ENCODE data around the gene ULBP2.
"Not testable (repeated sequence)": the region's sequence is repeated elsewhere in the genome, so short reads cannot be mapped to it uniquely, and the experiment has no call there.

ULBP2 gene

DNA sequence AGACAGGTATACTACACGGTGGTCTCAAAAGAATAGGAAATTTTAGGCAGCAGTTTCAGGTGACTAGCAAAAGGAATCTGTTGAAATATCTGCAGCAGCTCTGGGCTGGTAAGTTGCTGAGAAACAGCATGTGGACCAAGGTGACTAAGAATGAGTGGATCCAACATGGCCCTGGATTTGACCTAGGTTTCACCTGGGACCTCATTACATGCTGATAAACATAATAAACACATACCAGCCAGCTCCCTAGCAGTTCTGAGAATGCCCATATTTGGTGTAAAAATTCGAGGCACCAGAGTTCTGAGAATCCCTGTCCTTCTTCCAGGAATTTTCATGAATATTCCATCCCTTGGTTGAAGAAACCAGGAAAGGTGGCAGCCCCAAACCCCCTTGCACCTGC is 11.6 kb downstream of the ULBP2 start:
- not testable (repeated sequence) for DNase-seq

DNA sequence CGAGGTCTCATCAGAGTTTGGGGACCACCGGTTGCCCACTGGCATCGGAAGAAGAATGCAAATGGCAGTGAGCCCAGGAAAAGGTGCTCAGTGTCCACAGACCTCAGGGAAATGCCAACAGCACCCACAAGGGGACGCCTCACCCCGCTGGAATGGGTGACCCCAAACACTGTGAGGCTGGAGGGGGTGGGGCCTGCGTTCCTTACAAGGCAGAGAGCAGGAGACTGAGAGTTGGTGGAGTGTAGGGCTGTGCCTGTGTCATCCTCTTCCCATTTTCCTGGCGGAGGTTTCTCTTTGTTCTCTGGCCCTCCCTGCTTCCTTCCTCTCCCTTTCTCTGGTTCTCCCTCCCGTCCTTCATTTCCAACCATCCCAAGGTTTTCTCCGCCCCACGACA is 12.1 kb downstream of the ULBP2 start:
- not testable (repeated sequence) for DNase-seq

DNA sequence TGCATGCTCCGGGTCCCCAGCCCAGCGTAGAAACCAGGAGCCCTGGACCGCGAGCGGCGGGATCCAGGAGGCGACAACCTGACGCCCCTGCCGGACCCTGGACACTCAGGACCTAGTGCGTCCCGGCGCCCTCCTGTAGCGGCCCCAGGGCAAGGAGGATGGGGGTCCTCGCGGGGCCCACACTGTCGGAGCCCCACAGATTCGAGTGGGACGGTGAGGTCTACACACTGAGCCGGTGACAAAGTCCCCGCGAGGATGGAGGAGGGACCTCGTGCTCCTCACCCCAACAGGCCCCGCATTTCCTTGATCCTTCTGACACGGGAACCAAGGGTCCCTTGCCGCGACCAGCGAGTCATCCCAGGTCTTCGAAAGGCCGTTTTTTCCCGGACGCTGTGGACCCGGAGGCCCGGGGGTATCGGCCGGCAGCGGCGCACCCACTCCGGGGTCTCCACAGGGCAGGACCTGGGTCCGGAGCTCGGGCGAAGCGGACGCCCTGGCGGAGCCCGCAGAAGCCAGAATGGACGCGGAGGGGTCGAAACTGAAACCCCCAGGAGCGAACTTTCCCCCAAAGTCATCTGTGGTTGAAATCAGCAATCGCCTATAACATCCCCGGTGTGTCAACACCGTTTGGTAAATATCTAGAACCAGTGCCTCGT is 12.6 kb downstream of the ULBP2 start:
- DNase-seq, result not testable (repeated sequence)

DNA sequence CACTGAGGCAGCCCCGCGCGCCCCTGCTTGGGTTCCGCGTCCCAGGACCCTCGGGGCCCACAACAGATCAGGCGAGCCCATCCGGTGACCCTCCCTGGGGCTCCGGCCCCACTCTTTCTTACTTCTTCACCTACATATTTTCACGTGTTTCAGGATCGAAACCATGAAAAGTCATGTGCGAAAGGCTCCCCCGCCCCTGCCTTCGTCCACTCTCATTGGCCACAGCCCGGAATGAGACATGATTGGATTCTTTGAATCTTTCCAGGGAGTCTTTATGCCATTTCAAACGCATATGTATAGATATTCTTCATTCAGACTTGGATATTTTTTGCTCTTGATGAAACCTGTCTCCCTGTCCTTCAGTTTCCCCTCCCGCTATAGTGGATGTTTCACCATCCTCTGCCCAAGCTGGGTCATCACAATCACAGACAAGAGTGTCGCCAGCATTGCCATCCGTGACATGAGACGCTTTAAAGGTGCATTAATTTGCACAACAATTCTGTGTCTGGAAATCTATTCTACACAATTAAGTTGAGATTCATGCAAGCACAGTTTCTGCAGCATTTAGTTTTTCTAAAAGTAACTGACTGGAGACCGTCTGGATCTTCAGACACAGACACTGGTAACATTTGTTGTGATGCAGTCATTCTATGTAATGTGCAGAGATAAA is 13.3 kb downstream of the ULBP2 start:
- DNase-seq, result not testable (repeated sequence)

DNA sequence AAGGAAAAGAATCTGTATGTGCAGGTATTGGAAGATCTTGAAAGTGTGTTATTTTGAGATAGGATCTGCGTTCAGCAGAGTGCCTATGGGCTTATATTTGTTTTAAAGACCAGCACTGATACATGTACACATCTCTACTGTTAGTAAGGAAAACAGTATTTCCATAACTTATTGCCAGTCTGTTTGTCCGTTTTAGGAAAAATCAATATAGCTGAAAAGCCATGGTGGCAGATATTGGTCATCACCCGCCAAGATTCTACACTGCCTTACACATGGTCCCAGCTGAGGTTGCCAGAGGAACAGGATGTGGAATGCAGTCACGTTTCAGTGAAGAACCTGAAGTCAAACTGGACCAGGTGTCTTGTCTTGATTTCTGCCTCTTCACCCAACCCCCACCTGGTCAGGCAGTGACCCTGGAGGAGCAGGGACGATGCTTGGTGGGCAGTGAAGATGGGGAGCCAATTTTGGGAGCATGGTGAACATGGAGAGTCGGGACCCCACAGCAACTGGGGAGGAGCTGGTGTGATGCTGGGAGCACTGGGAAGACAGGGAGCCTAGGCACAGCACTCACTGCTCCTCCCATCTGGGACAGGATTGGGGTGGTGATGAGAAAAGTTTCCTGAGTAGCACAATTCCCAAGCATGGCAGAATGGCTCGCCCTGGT is 14.0 kb downstream of the ULBP2 start:
- not testable (repeated sequence) for DNase-seq

DNA sequence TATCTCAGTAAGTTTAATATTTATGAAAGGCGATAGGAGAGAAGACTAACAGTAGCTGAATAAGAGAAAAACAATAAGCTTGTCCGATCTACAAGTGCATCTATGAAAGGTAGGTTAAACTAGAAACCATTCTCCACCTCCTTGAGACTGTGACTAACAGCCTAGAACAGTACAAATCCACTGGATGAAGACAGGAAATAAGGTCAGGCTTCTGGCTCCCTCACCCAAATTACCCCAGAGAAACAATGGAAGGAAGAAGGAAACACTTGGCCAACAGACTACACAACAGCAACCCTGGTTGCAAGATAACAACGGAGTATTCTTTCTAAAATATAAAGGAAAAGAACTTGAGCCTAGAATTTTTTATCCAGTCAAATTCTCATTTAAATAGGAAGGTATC is 16.3 kb downstream of the ULBP2 start:
- DNase-seq, result not testable (repeated sequence)

DNA sequence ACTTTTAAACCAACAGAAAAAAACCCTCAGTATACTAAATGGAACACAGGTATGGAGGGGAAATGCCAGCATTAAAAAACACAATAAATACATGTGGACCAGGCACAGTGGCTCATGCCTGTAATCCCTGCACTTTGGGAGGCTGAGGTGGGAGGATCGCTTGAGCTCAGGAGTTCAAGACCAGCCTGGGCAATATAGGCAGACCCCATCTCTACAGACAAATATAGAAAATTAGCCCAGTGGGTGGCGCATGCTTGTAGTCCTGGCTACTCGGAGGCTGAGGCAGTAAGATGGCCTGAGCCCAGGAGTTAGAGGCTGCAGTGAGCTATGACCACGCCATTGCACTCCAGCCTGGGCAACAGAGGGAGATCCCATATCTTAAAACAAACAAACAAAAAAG is 18.0 kb downstream of the ULBP2 start:
- not testable (repeated sequence) for DNase-seq

DNA sequence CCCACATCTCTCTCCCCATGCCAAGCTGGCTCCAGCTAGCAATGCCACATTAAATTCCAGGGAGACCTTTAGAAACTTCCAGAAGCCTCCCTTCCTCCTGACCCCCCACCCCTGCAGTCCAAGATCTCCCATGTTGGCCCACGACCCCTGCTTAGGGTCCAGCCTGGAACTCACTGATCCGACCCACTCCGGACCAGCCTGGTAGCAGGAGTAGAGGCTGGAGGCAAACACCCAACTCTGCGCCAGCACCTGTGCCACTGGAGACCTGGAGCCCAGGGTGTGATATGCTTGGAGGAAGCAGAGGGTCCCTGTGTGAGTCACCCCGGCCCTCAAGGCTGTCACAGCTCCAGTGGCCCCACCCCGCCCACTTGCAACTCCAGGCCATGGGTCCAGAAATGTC is 18.7 kb downstream of the ULBP2 start:
- DNase-seq, result no peak

DNA sequence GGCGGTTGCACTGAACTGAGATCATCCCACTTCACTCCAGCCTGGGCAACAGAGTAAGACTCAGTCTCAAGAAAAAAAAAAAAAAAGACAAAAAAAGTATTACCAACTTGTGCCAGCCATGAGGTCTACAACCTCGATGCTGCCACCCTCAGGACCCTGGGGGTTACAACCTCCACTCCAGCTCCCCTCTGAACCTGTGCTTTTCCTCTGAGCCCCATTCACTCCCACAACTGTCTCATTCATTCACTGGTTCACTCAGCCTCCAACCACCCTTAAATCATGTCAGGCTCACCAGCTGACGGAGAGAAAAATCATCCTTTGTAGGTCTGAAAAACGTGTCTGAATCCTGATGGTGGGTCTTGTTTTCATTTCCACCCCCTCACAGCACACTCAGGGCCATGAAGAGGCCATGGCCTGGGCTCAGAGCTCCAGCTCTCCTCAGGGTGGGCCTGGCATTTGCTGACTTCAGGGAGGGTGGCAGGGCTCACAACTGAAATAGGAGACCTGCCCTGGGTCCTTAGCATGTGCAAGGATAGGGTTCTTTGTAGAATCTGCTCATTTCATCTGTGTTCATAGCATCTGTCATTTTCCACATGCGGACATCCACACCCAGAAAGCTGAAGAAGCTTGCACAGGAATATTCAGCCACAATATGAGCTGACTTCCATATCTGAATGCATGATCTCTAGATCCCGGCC is 20.1 kb downstream of the ULBP2 start:
- peak in 1 of 2 experiments; percentile 16 for DNase-seq

DNA sequence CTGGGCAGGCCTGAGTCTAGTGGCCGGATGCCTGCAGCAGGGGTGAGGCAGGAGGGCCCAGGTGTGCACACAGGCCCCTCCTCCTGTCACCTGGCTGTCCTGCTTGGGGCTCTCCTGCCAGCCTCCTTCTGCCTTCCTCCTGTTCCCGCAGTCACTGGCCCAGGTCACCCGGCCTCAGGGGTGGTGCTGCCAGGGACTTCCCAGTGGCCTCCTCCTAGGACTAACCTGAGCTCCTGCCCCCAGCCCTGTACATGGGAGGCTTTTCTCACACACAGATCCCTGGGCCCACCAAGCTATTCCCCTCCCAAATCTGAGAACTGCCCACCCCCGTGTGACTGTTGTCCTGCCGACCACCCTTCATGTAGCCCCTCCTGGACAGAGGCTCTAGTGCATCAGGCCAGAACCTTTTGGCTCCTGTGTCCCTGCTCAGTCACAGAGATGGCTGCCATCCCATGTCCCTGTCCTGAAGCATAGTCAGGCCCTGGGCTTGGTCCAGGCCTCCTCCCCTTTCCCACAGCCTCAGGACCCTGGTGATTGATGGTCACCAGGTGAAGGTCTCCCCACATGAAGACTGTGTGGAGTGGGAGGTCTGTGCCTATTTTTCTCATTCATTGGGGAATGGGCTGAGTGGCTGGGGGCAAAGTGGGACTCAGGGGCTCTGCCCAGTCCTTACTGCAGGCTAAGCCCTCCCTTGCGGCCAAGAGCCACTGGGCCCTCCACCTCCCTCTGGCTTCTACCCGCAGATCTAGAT is 20.8 kb downstream of the ULBP2 start:
- DNase-seq, result no peak

DNA sequence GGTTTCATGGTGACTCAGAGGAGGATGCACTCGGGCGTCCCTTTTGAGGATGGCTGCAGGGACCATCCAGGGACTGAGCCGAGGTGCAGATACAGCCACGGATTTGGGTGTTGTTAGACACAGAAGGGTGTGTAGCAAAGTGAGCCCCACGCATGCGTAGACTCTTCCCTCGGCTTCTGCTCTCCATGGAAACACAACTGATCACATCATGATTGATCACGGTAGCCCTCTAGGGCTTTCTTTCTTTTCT is 21.3 kb downstream of the ULBP2 start:
- peak; percentile 33 to 62 for DNase-seq

DNA sequence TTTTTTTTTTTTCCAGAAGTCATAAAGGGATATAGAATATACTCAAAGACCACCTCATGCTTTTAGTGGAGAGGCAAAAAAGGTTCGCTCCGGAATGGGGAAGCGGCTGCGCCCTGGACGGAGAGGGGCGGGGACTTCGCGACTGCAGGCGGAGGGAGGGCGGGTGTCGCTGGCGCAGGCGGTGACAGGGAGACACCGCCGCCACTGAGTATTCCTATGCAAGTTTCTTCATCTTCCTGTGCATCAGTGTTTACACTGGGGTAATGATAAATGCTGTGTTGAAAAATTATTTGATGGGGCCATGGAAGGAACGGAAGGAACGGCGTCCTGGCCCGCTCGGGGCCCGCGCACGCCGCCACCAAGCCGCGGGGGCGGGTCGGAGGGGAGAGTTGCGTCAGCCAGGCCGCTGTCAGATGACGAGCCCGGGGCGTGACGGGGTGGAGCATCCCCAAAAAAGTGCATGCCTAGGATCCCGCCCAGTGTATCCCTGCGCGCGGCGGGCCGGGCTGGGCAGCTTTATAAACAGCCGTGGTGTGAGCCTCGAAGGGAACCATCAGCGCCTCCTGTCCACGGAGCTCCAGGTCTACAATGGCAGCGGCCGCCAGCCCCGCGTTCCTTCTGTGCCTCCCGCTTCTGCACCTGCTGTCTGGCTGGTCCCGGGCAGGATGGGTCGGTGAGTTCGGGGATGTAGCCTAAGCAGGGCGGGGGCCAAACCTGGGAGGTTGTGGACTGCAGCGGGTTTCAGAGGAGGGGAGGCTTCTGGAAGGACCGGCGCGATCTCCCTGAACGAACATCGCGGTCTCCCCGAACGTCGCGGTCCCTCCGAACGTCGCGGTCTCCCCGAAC is 21.9 kb downstream of the ULBP2 start, which contains the start of gene ULBP1:
Gene ULBP1, plus strand, starts transcription at position 482 of the 846 bp plus-strand sequence. Its CDS starts 107 bp downstream, at position 589.
- peak; percentile 14 to 75 for DNase-seq

DNA sequence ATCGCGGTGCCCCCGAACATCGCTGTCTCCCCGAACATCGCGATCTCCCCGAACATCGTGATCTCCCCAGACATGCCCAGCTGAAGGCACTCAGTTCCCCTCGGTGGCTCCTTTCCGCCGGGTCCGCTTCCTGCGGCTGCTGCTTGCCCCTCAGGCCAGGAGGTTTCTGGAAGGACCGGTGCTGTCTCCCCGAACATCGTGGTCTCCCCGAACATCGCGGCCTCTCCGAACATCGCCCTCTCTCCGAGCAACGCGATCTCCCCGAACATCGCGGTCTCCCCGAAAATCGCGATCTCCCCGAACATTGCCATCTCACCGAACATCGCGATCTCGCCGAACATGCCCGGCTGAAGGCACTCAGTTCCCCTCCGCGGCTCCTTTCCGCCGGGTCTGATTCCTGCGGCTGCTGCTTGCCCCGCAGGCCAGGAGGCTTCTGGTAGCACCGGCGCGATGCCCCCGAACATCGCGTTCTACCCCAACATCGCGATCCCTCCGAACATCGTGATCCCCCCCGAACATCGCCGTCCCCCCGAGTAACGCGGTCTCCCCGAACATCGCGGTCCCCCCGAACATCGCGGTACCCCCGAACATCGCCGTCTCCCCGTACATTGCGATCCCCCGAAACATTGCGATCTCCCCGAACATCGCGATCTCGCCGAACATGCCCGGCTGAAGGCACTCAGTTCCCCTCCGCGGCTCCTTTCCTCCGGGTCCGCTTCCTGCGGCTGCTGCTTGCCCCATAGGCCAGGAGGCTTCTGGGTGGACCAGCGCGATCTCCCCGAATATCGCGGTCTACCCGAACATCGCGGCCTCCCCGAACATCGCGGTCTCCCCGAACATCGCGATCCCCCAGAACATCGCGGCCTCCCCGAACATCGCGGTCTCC is 22.7 kb downstream of the ULBP2 start:
- DNase-seq, result no peak

DNA sequence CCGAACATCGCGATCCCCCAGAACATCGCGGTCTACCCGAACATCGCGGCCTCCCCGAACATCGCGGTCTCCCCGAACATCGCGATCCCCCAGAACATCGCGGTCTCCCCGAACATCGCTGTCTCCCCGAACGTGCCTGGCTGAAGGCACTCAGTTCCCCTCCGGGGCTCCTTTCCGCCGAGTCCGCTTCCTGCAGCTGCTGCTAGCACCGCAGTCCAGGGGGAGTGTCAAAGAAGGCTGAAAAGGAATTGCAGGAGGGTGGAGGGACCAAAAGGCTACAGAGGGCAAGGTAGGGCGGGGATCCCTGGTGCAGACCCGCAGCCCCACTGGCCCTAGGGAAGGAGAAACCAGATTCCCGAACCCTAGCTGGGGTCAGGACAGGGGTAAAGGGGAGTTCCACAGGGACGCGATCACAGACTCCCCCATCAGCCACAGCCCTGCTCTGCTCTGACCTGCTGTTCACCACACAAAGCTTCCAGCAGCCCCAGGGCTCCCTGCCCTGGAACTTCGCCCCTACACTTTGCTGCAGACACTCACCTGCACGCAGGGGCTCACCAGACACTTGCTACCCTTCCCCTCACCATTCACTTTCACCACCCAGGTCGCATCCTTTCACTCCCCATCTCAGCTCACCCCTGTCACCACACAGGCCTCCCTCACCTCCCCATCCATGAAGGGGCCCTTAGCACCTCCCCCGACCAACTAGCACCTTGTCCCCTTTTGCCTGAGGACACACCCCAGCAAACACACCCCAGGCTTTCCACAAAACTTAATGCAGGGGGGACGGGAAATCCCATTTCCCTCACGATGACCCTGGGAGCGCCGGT is 23.6 kb downstream of the ULBP2 start:
- DNase-seq, result no peak

DNA sequence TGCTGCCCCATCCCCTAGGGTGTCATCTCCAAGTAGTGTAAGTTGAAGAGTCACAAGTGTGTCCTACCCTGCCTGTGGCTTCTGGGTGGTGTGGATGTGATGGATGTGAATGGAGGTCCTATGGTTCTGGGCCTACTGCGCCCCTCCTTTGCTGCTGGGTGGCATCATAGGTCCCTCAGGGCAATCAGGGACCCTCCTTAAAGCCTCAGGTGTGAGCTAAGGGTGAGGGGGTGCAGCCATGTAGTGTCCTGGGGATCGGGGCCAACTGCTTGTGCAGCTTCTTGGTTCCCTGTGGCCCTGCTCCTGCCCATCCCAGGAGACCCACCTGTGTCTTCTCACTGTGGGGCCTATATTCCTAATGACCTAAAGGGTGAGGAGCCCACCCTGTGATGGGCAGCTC is 24.5 kb downstream of the ULBP2 start:
- DNase-seq, result not testable (repeated sequence)

DNA sequence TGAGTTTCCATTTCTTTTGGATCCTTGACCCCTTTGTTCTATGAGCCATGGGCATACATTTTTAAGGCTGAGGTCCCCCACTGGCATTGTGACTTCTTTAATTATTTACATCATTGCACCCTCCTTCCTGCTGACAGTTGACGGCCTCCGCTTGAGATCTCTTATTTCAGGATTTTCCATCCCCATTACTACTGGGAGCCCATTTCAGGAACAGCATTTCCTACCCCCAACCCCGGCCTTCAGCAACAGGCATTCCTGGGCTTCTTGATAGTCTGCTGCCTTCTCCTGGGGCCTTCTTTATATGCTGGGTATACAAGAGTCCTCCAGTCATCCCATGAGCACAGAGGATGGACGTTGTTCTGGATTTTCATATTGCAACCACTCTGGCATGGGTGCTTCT is 25.8 kb downstream of the ULBP2 start:
- DNase-seq, result no peak

DNA sequence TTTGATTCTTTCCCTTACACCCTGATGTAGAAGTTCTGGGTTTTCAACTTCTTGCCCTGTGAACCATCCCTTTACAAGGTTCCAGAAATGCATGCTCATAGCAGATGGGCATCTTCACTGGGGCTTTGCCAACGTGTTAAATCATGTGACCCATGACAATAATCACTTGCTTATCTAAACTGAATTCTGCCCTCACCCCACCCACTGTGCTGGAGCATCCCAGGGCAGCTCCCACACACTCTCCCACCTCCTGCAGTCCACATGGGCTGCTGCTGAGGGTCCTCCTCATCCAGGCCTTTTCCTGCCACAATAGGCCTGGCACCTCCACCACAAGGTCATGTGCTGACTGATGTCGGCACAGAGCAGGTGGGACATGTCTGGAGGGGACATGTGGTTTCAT is 26.2 kb downstream of the ULBP2 start:
- DNase-seq, result not testable (repeated sequence)

DNA sequence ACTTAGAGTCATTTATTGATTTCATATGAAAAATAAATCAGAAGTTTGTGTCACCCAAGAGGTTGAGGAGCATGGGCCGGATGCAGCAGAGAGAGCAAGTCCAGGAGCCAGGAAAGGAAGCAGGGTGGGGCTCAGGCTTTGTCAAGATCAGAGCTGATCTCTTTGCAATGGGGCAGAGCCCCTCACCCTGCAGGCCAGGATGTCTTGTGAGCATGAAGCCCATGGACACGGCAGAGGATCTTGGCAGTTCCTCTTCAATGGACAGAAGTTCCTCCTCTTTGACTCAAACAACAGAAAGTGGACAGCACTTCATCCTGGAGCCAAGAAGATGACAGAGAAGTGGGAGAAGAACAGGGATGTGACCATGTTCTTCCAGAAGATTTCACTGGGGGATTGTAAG is 27.1 kb downstream of the ULBP2 start:
- DNase-seq, result not testable (repeated sequence)

DNA sequence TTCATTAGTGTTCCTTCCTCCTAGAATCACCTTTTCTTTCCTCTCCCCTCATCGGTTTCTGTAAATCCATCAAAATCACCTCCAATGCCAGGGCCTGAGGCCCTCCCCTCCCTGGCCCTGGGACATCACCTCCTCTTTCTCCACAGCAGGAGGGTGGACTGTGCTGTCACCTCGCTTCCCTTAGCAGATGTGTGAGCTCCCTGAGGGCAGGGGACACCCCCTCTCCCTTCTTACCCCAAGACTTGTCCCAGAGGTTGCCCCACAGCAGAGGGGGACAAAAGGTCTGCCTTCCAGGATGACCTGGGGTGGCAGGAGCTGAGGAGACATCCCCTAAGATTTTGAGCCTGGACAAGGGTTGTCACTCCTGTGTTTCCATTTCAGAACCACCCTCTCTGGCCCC is 27.8 kb downstream of the ULBP2 start:
- DNase-seq, result no peak

DNA sequence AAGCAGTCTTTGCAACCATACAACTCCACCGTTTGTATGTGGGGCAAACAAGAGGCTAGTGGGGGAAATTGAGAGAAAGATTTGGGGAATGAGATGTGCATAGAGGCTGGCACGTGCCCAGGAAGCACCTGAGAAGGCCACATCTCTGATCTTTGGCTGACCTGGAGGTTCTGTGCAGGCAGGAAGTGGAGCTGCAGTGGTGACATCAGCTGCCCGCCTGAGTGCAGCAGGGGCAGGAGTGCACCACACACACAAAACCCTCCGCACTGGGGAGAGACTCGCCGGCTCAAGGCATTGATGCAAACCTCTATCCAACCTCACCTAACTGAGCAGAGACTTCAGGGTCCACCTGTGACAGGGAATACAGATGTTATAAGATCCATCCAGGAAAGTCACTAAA is 32.6 kb downstream of the ULBP2 start:
- not testable (repeated sequence) for DNase-seq

All from NCI-H526 (cell line).